Effector memory CD4-positive, alpha-beta T cell (primary cell): ENCODE results near the gene DRAP1.

ENCODE experiments used
- DNase-seq, 3 donors: peaks; one replicate each; pipeline ENCODE4 v3.0.0-alpha.2; 2020
- H3K27ac ChIP-seq: 2 replicates; pipeline ENCODE4 v1.7.0; 2013; ENCODE audit warnings: mild to moderate bottlenecking, low read length, moderate library complexity; ENCODE audit not compliant: insufficient read depth, poor library complexity, severe bottlenecking
- H3K27me3 ChIP-seq: replicated peaks from 2 replicates; pipeline ENCODE4 v1.7.0; 2013; ENCODE audit warnings: mild to moderate bottlenecking, low read length; ENCODE audit not compliant: insufficient read depth, control insufficient read depth, poor library complexity, severe bottlenecking
- H3K36me3 ChIP-seq: 2 replicates; pipeline ENCODE4 v1.7.0; 2013; ENCODE audit warnings: mild to moderate bottlenecking, low read length, moderate library complexity; ENCODE audit not compliant: control insufficient read depth, insufficient read depth
- H3K4me1 ChIP-seq: 2 replicates; pipeline ENCODE4 v1.7.0; 2013; ENCODE audit warnings: low read length, mild to moderate bottlenecking; ENCODE audit not compliant: control insufficient read depth, insufficient read depth, poor library complexity, severe bottlenecking
- H3K4me3 ChIP-seq: 2 replicates; pipeline ENCODE4 v1.7.0; 2013; ENCODE audit warnings: low read length, low read depth, mild to moderate bottlenecking; ENCODE audit not compliant: insufficient read depth, poor library complexity, severe bottlenecking
- H3K9me3 ChIP-seq: 2 replicates; pipeline ENCODE4 v1.7.0; 2013; ENCODE audit warnings: mild to moderate bottlenecking, low read length, moderate library complexity; ENCODE audit not compliant: control insufficient read depth
- total RNA-seq, 3 donors: gene quantifications; one replicate each; lab custom pipeline; 2026; lab: John Stamatoyannopoulos, UW

Gene DRAP1, protein sequence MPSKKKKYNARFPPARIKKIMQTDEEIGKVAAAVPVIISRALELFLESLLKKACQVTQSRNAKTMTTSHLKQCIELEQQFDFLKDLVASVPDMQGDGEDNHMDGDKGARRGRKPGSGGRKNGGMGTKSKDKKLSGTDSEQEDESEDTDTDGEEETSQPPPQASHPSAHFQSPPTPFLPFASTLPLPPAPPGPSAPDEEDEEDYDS
- total RNA-seq: 44.8 to 72.8 (median 61.6) reads per million in 3 donors

DNA sequence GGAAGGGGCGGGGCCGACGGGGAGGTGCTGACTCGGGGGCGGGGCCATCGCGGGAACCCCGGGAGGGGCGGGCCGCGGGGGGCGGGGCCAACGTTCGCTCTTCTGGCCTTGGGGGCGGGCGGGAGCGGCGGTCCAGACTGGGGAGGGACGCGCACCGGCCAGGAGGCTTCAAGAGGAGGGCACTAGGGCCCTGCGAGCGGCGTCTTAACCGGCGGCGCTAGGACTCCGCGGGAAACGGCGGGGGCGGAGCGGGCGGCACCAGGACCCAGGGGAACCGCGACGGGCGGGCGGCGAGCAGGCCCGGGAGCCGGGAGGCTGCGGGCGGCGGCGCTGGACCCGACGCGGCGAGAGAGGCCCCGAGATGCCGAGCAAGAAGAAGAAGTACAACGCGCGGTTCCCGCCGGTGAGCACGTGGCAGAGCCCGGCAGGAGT lies at the start of gene DRAP1:
DRAP1 (plus strand) TSS at position 286 of the 432 bp plus-strand sequence; CDS start at position 362, 76 bp downstream.
- Histone ChIP-seq H3K9me3 (no peaks in the 10 kb centered on the region), H3K4me3 (peak within 1 kb of the TSS; percentile 89), H3K36me3 (peaks cover 10% of the 10 kb centered on the region), H3K4me1 (peaks cover 32% of the 10 kb centered on the region), H3K27me3 (no peaks in the 10 kb centered on the region), H3K27ac (peak within 1 kb of the TSS; percentile 93)
- peak; percentile 98 to 100 (median 99) for DNase-seq

GRCh38 chr11:65869643-65870306 lies 49.5 kb upstream of the DRAP1 start:
- Histone ChIP-seq H3K27ac (no peak overlapping the region), H3K27me3 (no peaks in the 10 kb centered on the region), H3K9me3 (no peaks in the 10 kb centered on the region), H3K4me3 (no peak overlapping the region), H3K36me3 (peaks cover 26% of the 10 kb centered on the region), H3K4me1 (peaks cover 6% of the 10 kb centered on the region)
- DNase-seq: no peak

- Histone ChIP-seq H3K27ac (no peak overlapping the region), H3K9me3 (no peaks in the 10 kb centered on the region), H3K4me1 (peaks cover 6% of the 10 kb centered on the region), H3K36me3 (peaks cover 21% of the 10 kb centered on the region), H3K27me3 (no peaks in the 10 kb centered on the region), H3K4me3 (no peak overlapping the region)
- DNase-seq: no peak
These were observed 48.9 kb upstream of the DRAP1 start for GRCh38 chr11:65870307-65870658.

DNA sequence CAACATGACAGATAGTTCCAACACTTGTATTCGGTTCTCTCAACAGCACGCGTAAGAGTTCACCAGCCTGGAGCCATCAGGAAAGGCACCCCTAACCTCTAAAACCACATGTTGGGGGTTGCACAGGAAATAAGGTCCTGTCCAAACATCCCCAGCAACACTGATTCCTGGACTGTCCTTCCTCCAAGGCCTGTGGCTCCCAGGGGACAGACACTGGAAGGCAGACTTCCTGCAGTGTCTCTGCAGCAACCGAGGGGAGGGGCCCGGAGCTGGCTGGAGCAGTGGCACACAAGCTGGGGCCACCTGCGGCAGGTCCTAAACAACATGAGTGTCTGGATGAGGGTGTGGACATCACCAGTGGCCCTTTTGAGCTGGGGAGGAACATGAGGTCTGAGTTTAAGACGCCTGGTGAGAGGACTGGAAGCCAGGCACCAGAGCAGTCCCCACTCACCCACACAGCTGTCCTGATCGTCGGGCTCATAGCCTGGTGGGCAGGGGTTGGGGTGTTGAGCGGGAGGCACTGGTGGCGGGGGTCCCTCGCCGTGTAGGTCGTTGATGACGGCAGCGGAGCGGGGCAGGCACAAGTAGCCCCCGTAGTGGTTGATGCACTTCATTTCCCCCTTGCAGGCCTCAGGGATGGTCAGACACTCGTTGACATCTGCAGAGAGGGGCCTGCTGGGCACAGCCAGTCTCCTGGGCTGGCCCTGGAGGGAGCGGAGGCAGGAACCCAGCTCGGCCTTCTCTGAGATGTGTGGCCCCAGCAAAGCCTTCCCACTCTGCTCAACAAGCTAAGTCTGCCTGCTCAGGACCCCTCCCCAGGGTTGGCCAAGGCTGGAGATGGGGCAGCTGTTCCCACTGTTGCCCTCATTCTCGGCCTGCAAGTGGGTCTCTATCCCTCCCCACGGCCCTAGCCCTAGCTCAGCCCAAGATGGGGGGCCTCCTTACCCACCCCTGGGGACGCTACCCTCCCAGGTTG lies 48.2 kb upstream of the DRAP1 start:
- H3K27me3 ChIP-seq: no peaks in the 10 kb centered on the region
- no peak overlapping the region for H3K27ac ChIP-seq
- peaks cover 6% of the 10 kb centered on the region for H3K4me1 ChIP-seq
- no peak overlapping the region for H3K4me3 ChIP-seq
- H3K9me3 ChIP-seq: no peaks in the 10 kb centered on the region
- H3K36me3 ChIP-seq: peaks cover 14% of the 10 kb centered on the region
- DNase-seq: no peak

DNA sequence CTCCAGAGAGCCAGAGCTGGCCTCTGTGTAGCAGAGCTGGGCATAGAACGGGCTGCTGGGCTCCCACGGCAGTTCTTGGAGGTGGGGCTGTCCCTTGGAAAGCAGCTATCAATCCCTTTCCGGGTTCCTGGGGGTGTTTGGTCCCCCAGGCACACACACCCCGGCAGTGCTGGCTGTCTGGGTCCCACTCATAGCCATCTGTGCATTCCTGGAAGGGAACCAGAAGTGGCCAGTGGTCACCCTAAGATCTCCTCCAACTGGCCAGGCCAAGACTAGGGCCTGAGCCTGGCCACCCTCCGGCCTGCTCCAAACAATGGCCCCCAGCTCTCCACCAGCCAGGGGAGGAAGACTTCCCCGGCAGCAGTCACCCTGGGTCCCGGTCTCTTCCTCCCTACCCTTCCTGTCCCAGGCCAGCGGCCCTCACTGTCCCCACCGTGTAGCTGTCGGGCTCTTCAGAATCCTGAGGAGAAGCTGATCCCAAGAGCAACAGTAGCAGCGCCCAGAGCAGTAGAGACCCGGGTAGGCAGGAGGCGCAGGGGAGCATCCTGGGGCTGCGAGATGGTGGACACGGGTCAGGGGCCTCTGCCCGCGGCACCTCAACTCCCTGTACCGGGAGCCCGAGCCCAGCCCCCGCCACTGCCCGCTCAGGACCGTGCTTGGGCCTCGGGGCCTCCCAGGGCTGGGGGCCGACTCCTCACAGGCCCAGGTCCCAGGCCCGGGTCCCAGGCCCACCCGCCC lies 47.2 kb upstream of the DRAP1 start:
- Histone ChIP-seq H3K9me3 (no peaks in the 10 kb centered on the region), H3K27ac (no peak overlapping the region), H3K27me3 (no peaks in the 10 kb centered on the region), H3K4me1 (peaks cover 6% of the 10 kb centered on the region), H3K36me3 (peaks cover 4% of the 10 kb centered on the region), H3K4me3 (no peak overlapping the region)
- no peak for DNase-seq

DNA sequence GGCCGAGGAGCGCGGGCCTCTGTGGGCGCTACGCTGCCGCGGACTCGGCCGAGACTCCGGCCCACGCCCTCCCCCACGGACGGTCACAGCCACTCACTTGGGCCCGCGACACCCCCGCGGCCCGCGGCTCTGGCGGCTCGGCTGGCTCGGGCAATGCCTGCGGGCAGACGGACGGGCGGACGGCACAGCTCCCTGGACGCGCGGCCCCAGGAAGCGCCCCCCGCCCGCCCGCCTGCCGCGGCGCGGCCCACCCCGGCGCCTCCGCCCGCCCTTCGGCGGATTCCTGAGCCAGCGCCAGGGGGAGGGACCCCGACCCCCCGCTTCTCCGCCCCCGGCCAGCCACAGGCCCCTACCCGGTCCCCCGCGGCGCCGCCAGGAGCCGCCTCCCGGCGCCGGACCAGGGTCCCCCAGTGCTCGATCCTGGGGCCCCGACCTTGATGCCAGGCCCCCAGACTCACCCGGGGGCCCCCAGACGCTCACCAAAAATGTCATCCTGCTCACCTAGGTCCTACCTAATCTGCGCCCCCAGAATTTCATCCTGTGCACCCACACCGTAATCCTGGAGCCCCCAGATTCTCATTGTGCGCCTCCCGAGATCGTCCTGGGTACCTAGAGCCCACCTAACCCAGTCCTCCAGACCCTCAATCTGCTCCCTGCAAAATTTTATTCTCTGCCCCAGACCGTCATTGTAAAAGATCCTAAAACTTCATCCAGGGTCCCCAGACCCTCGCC lies 46.5 kb upstream of the DRAP1 start, which contains the start of gene EFEMP2:
EFEMP2 (minus strand) TSS at position 215 of the 732 bp plus-strand sequence. CDS start 446 bp downstream, outside the sequence.
- DNase-seq: no peak
- H3K4me1 ChIP-seq: peaks cover 6% of the 10 kb centered on the region
- H3K9me3 ChIP-seq: no peaks in the 10 kb centered on the region
- no peaks in the 10 kb centered on the region for H3K36me3 ChIP-seq
- peak within 1 kb of the TSS; percentile 57 for H3K4me3 ChIP-seq
- no peaks in the 10 kb centered on the region for H3K27me3 ChIP-seq
- peak within 1 kb of the TSS; percentile 80 for H3K27ac ChIP-seq

DNA sequence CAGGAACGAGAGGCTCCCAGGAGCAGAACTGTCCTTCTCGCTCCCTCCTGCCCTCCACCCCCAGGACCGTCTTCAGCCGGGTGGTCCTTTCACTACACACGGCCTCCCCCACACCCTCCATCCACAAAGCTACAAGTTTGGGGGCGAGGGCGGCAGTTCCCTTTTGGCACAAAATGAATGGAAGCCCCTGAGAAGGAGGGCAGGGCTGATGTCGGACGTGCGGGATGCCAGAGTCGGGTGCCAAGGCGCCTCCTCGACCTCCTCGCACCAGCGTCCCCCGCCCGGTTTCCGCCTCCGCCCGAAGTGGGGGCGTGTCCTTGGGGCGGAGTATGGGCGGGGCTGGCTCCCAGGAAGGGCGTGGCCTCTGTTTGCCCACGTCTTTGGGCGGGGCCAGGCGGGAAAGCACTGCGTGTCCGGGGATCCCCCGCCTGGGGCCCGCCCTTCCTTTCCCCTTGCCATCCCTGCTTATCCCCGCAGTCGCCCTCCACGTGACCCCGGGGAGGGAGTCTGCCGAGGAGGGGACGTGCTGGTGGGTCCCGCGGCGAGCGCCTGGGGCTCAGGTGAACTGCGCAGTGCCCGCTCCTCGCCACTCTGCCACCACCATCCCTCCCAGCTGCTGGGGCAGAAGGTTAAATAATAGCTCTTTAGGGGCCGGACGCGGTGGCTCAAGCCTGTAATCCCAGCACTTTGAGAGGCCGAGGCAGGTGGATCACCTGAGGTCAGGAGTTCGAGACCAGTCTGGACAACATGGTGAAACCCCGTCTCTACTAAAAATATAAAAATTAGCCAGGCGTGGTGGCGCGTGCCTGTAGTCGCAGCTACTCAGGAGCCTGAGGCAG lies 45.7 kb upstream of the DRAP1 start:
- Histone ChIP-seq H3K36me3 (no peaks in the 10 kb centered on the region), H3K4me1 (peaks cover 6% of the 10 kb centered on the region), H3K27me3 (no peaks in the 10 kb centered on the region), H3K9me3 (no peaks in the 10 kb centered on the region), H3K27ac (peak overlapping the region; percentile 80), H3K4me3 (peak overlapping the region; percentile 57)
- peak; percentile 94 to 97 (median 95) for DNase-seq

GRCh38 chr11:65879617-65880016 lies 39.6 kb upstream of the DRAP1 start, which contains the start of gene CTSW:
CTSW (plus strand) TSS chr11:65879837; CDS start chr11:65879855, 18 bp downstream.
- Histone ChIP-seq H3K27me3 (no peaks in the 10 kb centered on the region), H3K36me3 (peaks cover 19% of the 10 kb centered on the region), H3K27ac (peak within 1 kb of the TSS; percentile 46), H3K4me3 (no peak within 1 kb of the TSS), H3K4me1 (peaks cover 26% of the 10 kb centered on the region), H3K9me3 (no peaks in the 10 kb centered on the region)
- DNase-seq: no peak
